ENCODE measurements around the gene GOLGA1. TPM values are rescaled to one million over a fixed set of nuclear protein-coding genes. Genes with fewer than 3 reads are reported as not detected.

Gene GOLGA1
- total RNA-seq, 1 experiment from 2014 or later, result 18.9 TPM

DNA sequence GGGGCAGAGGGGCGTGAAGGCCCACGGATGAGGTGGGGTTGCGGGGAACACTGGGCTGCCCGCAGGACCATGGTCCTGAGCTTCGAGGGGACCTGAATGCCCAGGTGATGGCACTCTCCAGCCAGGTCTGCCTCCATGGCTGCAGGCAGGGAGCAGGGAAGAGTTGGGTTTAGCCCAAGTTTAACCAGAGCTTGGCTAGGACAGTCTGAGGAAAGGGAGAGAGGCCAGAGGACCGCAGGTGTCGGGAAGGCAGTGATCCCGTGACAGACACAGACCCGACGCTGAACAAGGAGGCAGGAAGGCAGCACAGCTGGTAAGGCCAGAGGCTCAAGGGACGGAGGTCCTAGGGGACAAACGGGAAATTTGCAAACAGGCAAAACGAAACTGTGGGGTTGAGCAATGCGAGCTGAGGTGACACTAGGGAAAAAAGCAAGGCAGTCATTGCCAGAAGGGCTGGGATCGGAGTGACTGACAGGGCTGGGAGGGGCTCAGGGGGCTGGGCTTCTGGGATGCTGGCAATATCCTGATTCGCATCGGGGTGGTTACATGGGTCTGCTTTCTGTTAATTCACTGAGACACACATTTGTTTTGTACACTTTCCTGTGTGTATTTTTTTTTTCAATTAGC is 53.9 kb downstream of the GOLGA1 start:
- Histone ChIP-seq H3K36me3 (ENCODE audit: control insufficient read depth, insufficient read depth, low read length) (no peaks in the 10 kb centered on the region), H3K4me3 (ENCODE audit: low read depth, low read length) (no peak overlapping the region), H3K4me1 (no peaks in the 10 kb centered on the region), H3K27me3 (replicated peaks; ENCODE audit: control insufficient read depth, insufficient read depth, low read length) (no peaks in the 10 kb centered on the region), H3K9me3 (no peaks in the 10 kb centered on the region)
- intact Hi-C loops (cut with micrococcal nuclease; ENCODE audit: unreplicated experiment), result no loop called here
- ChIA-PET CTCF (no interaction called here), POLR2A (no interaction called here)
- Mint-ChIP-seq H3K36me3 (ENCODE audit: insufficient read depth, unreplicated experiment) (peaks cover 30% of the 10 kb centered on the region), H3K4me3 (ENCODE audit: unreplicated experiment) (no peak overlapping the region), H3K27ac (ENCODE audit: unreplicated experiment) (no peak overlapping the region), H3K9me3 (ENCODE audit: unreplicated experiment) (no peaks in the 10 kb centered on the region), H3K4me1 (ENCODE audit: low read depth, unreplicated experiment) (no peaks in the 10 kb centered on the region), H3K27me3 (ENCODE audit: insufficient read depth, unreplicated experiment) (no peaks in the 10 kb centered on the region)
- TF ChIP-seq, protein P1, sequence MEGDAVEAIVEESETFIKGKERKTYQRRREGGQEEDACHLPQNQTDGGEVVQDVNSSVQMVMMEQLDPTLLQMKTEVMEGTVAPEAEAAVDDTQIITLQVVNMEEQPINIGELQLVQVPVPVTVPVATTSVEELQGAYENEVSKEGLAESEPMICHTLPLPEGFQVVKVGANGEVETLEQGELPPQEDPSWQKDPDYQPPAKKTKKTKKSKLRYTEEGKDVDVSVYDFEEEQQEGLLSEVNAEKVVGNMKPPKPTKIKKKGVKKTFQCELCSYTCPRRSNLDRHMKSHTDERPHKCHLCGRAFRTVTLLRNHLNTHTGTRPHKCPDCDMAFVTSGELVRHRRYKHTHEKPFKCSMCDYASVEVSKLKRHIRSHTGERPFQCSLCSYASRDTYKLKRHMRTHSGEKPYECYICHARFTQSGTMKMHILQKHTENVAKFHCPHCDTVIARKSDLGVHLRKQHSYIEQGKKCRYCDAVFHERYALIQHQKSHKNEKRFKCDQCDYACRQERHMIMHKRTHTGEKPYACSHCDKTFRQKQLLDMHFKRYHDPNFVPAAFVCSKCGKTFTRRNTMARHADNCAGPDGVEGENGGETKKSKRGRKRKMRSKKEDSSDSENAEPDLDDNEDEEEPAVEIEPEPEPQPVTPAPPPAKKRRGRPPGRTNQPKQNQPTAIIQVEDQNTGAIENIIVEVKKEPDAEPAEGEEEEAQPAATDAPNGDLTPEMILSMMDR (IDR thresholded peaks at IDR 0.05; ENCODE audit: insufficient read depth in 1 of 2, low read depth in 1 of 2, low read length in 1 of 2, severe bottlenecking in 1 of 2, unreplicated experiment in 1 of 2), result no peak
- no peak for DNase-seq
- no TSS peak for BruUV-seq (replicated peaks)

DNA sequence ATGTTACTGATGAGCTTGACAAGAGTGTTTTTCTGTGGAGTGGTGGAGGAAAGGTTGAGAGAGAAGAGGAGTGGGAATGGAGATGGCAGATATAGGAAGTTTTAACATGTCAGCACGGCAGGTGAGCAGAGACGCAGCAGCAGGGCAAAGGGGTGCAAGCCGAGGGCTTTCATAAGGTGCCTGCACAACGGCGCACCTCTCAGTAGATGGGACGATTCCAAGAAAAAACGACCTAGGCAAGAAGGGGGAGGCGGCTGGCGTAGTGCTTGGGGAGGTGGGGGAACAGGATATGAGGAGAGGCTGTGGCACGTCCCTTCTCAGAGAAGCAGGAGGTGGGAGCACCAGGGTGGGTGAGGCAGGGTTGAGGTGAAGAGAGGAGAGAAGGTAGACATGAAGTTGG is 54.4 kb downstream of the GOLGA1 start:
- peaks cover 30% of the 10 kb centered on the region for H3K36me3 Mint-ChIP-seq (ENCODE audit: insufficient read depth, unreplicated experiment)
- CTCF ChIA-PET, result no interaction called here
- Histone ChIP-seq H3K4me1 (no peaks in the 10 kb centered on the region), H3K27me3 (replicated peaks; ENCODE audit: control insufficient read depth, insufficient read depth, low read length) (no peaks in the 10 kb centered on the region), H3K9me3 (no peaks in the 10 kb centered on the region), H3K4me3 (ENCODE audit: low read depth, low read length) (no peak overlapping the region), H3K36me3 (ENCODE audit: control insufficient read depth, insufficient read depth, low read length) (no peaks in the 10 kb centered on the region)
- no peaks in the 10 kb centered on the region for H3K4me1 Mint-ChIP-seq (ENCODE audit: low read depth, unreplicated experiment)
- no TSS peak for BruUV-seq (replicated peaks)
- intact Hi-C loops (cut with micrococcal nuclease; ENCODE audit: unreplicated experiment), result no loop called here
- TF ChIP-seq, protein P1 (IDR thresholded peaks at IDR 0.05; ENCODE audit: insufficient read depth in 1 of 2, low read depth in 1 of 2, low read length in 1 of 2, severe bottlenecking in 1 of 2, unreplicated experiment in 1 of 2), result no peak
- H3K4me3 Mint-ChIP-seq (ENCODE audit: unreplicated experiment), result no peak overlapping the region
- H3K27me3 Mint-ChIP-seq (ENCODE audit: insufficient read depth, unreplicated experiment), result no peaks in the 10 kb centered on the region
- H3K27ac Mint-ChIP-seq (ENCODE audit: unreplicated experiment), result no peak overlapping the region
- POLR2A ChIA-PET, result no interaction called here
- H3K9me3 Mint-ChIP-seq (ENCODE audit: unreplicated experiment), result no peaks in the 10 kb centered on the region
- DNase-seq, result no peak

DNA sequence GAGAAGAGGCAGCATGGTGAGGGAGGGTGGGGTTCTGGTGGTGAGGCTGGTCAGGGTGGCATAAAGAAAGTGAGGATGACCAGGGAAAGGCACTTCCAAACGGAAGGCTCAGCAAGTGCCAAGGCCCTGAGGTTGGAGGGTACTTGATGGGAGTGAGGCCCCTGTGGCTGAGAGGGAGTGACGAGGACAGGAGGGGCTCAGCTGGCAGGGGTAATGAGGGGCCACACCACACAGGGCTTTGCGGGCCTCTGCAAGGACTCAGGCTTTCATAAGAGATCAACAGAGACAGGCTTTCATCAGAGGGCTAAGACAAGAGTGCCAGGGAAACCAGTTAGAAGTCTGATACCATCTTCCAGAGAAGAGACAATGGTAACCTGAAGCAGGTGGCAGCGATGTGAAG is 55.3 kb downstream of the GOLGA1 start:
- no peaks in the 10 kb centered on the region for H3K9me3 Mint-ChIP-seq (ENCODE audit: unreplicated experiment)
- H3K4me3 ChIP-seq (ENCODE audit: low read depth, low read length), result no peak overlapping the region
- TF ChIP-seq, protein P1 (IDR thresholded peaks at IDR 0.05; ENCODE audit: insufficient read depth in 1 of 2, low read depth in 1 of 2, low read length in 1 of 2, severe bottlenecking in 1 of 2, unreplicated experiment in 1 of 2), result no peak
- ChIA-PET POLR2A (no interaction called here), CTCF (no interaction called here)
- H3K4me1 ChIP-seq, result no peaks in the 10 kb centered on the region
- no peak overlapping the region for H3K27ac Mint-ChIP-seq (ENCODE audit: unreplicated experiment)
- H3K4me3 Mint-ChIP-seq (ENCODE audit: unreplicated experiment), result no peak overlapping the region
- H3K9me3 ChIP-seq, result no peaks in the 10 kb centered on the region
- no peaks in the 10 kb centered on the region for H3K36me3 ChIP-seq (ENCODE audit: control insufficient read depth, insufficient read depth, low read length)
- DNase-seq, result no peak
- H3K27me3 Mint-ChIP-seq (ENCODE audit: insufficient read depth, unreplicated experiment), result no peaks in the 10 kb centered on the region
- no peaks in the 10 kb centered on the region for H3K27me3 ChIP-seq (replicated peaks; ENCODE audit: control insufficient read depth, insufficient read depth, low read length)
- peaks cover 28% of the 10 kb centered on the region for H3K36me3 Mint-ChIP-seq (ENCODE audit: insufficient read depth, unreplicated experiment)
- BruUV-seq (replicated peaks), result no TSS peak
- intact Hi-C loops (cut with micrococcal nuclease; ENCODE audit: unreplicated experiment), result no loop called here
- H3K4me1 Mint-ChIP-seq (ENCODE audit: low read depth, unreplicated experiment), result no peaks in the 10 kb centered on the region

All from Caco-2 (cell line).